Measurements from ENCODE around the gene SYTL5. TPM values are rescaled to one million over a fixed set of nuclear protein-coding genes. Genes with fewer than 3 reads are reported as not detected.

The SYTL5 gene
- total RNA-seq, 4 donors from 2014 or later: not detected

- H3K27ac ChIP-seq (replicated peaks in 1 of 4): no peak overlapping the region
Observed at GRCh38 chrX:38052096-38052495, 45.7 kb downstream of the SYTL5 start.

GRCh38 chrX:38055170-38055847 is 49.0 kb downstream of the SYTL5 start:
- 56% methylated on average over 4 of the region's 4 CpGs for WGBS
- H3K27ac ChIP-seq (replicated peaks in 1 of 4): no peak overlapping the region
- intact Hi-C loops (cut with DNase I): no loop called here
- no peak for TF ChIP-seq CTCF (IDR thresholded peaks at IDR 0.05)
- TF ChIP-seq POLR2AphosphoS5 (IDR thresholded peaks at IDR 0.05): no peak
- TF ChIP-seq POLR2A (IDR thresholded peaks at IDR 0.05; ENCODE audit: low read depth): no peak
- DNase-seq (ENCODE audit: extremely low spot score): no peak
- H3K36me3 ChIP-seq: no peaks in the 10 kb centered on the region
- no peaks in the 10 kb centered on the region for H3K27me3 ChIP-seq
- H3K4me1 ChIP-seq: no peaks in the 10 kb centered on the region
- no peak overlapping the region for H3K4me3 ChIP-seq
- H3K9me3 ChIP-seq: no peaks in the 10 kb centered on the region

More at GRCh38 chrX:38052096-38052495, 45.7 kb downstream of the SYTL5 start:
- TF ChIP-seq CTCF (IDR thresholded peaks at IDR 0.05): no peak
- TF ChIP-seq POLR2A (IDR thresholded peaks at IDR 0.05; ENCODE audit: low read depth): no peak
- no peak for TF ChIP-seq EP300 (IDR thresholded peaks at IDR 0.05)
- TF ChIP-seq POLR2AphosphoS5 (IDR thresholded peaks at IDR 0.05): no peak
- Histone ChIP-seq H3K4me3 (no peak overlapping the region), H3K4me1 (no peaks in the 10 kb centered on the region), H3K27me3 (no peaks in the 10 kb centered on the region), H3K36me3 (no peaks in the 10 kb centered on the region), H3K9me3 (peaks cover 0 to 8% (median 0%) of the 10 kb centered on the region in 4 donors)
- no peak for DNase-seq (ENCODE audit: extremely low spot score)
- intact Hi-C loops (cut with DNase I): no loop called here
- WGBS: 45% methylated on average over 1 of the region's 1 CpG

- no peak for DNase-seq (ENCODE audit: extremely low spot score)
- intact Hi-C loops (cut with DNase I): no loop called here
- no peak for TF ChIP-seq POLR2A (IDR thresholded peaks at IDR 0.05; ENCODE audit: low read depth)
- no peak for TF ChIP-seq POLR2AphosphoS5 (IDR thresholded peaks at IDR 0.05)
- TF ChIP-seq EP300 (IDR thresholded peaks at IDR 0.05): no peak
- TF ChIP-seq CTCF (IDR thresholded peaks at IDR 0.05): no peak
- Histone ChIP-seq H3K27me3 (no peaks in the 10 kb centered on the region), H3K36me3 (no peaks in the 10 kb centered on the region), H3K4me1 (no peaks in the 10 kb centered on the region), H3K4me3 (no peak overlapping the region), H3K9me3 (no peaks in the 10 kb centered on the region), H3K27ac (replicated peaks in 1 of 4) (no peak overlapping the region)
- 62% methylated on average over 2 of the region's 2 CpGs for WGBS
Observed at GRCh38 chrX:38060331-38060878, 54.1 kb downstream of the SYTL5 start.

- 41% methylated on average over 2 of the region's 2 CpGs for WGBS
- intact Hi-C loops (cut with DNase I): no loop called here
- Histone ChIP-seq H3K4me3 (no peak overlapping the region), H3K9me3 (no peaks in the 10 kb centered on the region), H3K36me3 (no peaks in the 10 kb centered on the region), H3K4me1 (no peaks in the 10 kb centered on the region), H3K27ac (replicated peaks in 1 of 4) (no peak overlapping the region), H3K27me3 (no peaks in the 10 kb centered on the region)
- no peak for DNase-seq (ENCODE audit: extremely low spot score)
- no peak for TF ChIP-seq POLR2A (IDR thresholded peaks at IDR 0.05; ENCODE audit: low read depth)
- no peak for TF ChIP-seq CTCF (IDR thresholded peaks at IDR 0.05)
Observed at GRCh38 chrX:38061335-38061734, 55.0 kb downstream of the SYTL5 start.

- Histone ChIP-seq H3K4me3 (no peak overlapping the region), H3K4me1 (no peaks in the 10 kb centered on the region), H3K27me3 (no peaks in the 10 kb centered on the region), H3K27ac (replicated peaks in 1 of 4) (no peak overlapping the region), H3K36me3 (no peaks in the 10 kb centered on the region), H3K9me3 (no peaks in the 10 kb centered on the region)
- TF ChIP-seq POLR2A (IDR thresholded peaks at IDR 0.05; ENCODE audit: low read depth) (no peak), EP300 (IDR thresholded peaks at IDR 0.05) (no peak), POLR2AphosphoS5 (IDR thresholded peaks at IDR 0.05) (no peak), CTCF (IDR thresholded peaks at IDR 0.05) (no peak)
- intact Hi-C loops (cut with DNase I): no loop called here
- no peak for DNase-seq (ENCODE audit: extremely low spot score)
- WGBS: 71% methylated on average over 2 of the region's 2 CpGs
Observed at GRCh38 chrX:38066934-38067333, 60.6 kb downstream of the SYTL5 start.

Data from esophagus muscularis mucosa (tissue), 4 donors.